ENCODE data around the gene JCHAIN.
"Not testable (repeated sequence)": the region's sequence is repeated elsewhere in the genome, so short reads cannot be mapped to it uniquely, and the experiment has no call there.

DNA sequence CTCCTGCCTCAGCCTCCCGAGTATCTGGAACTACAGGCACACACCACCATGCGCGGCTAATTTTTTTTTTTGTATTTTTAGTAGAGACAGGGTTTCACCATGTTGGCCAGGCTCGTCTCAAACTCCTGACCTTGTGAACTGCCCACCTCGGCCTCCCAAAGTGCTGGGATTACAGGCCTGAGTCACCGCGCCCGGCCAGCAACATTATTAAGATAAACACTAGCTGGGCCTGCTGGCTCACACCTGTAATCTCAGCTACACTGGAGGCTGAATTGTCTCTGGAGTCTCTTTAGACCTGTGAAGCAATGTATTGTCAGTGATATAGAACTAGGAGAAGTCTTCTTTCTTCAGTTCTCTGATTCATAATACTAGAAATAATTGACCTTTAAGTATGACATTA is 32.1 kb upstream of the JCHAIN start:
- TF ChIP-seq, protein P1, sequence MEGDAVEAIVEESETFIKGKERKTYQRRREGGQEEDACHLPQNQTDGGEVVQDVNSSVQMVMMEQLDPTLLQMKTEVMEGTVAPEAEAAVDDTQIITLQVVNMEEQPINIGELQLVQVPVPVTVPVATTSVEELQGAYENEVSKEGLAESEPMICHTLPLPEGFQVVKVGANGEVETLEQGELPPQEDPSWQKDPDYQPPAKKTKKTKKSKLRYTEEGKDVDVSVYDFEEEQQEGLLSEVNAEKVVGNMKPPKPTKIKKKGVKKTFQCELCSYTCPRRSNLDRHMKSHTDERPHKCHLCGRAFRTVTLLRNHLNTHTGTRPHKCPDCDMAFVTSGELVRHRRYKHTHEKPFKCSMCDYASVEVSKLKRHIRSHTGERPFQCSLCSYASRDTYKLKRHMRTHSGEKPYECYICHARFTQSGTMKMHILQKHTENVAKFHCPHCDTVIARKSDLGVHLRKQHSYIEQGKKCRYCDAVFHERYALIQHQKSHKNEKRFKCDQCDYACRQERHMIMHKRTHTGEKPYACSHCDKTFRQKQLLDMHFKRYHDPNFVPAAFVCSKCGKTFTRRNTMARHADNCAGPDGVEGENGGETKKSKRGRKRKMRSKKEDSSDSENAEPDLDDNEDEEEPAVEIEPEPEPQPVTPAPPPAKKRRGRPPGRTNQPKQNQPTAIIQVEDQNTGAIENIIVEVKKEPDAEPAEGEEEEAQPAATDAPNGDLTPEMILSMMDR (optimal IDR thresholded peaks at IDR 0.05 in 1 of 3, IDR thresholded peaks at IDR 0.05 in 1 of 3, conservative IDR thresholded peaks at IDR 0.05 in 1 of 3; ENCODE audit: extremely low read depth in 1 of 3, insufficient read depth in 2 of 3, low read length in 3 of 3), result not testable (repeated sequence)
- not testable (repeated sequence) for TF ChIP-seq EZH2 (IDR thresholded peaks at IDR 0.05; ENCODE audit: low read length)

All from keratinocyte (primary cell).